ACC112 (cell line): ENCODE results near the gene MAP3K9.
"Not testable (repeated sequence)": the region's sequence is repeated elsewhere in the genome, so short reads cannot be mapped to it uniquely, and the experiment has no call there.

Source experiments
- H2AFZ ChIP-seq: fragments of 200-600 bp; sonication (generic); one replicate; pipeline ENCODE4 v1.6.0; 2017; ENCODE audit warnings: antibody characterized with exemption, low read length; ENCODE audit not compliant: unreplicated experiment
- H3K27ac ChIP-seq: fragments of 200-600 bp; sonication (generic); 2 replicates; pipeline ENCODE4 v1.5.1; 2014; ENCODE audit warnings: low read depth, mild to moderate bottlenecking, antibody characterized with exemption, low read length, moderate library complexity
- H3K27me3 ChIP-seq: fragments of 200-600 bp; sonication (generic); 2 replicates; pipeline ENCODE4 v1.6.1; 2014; ENCODE audit warnings: mild to moderate bottlenecking, antibody characterized with exemption, low read length, moderate library complexity, mixed read lengths; ENCODE audit not compliant: insufficient read depth
- H3K36me3 ChIP-seq: fragments of 200-600 bp; sonication (generic); 2 replicates; pipeline ENCODE4 v1.6.1; 2016; ENCODE audit warnings: mild to moderate bottlenecking, antibody characterized with exemption, low read length, moderate library complexity, mixed read lengths; ENCODE audit not compliant: insufficient read depth
- H3K4me1 ChIP-seq: fragments of 200-600 bp; sonication (generic); one replicate; pipeline ENCODE4 v1.6.1; 2016; ENCODE audit warnings: low read length, mixed read lengths; ENCODE audit not compliant: insufficient read depth, unreplicated experiment, control insufficient read depth
- H3K4me3 ChIP-seq: fragments of 200-600 bp; sonication (generic); 2 replicates; pipeline ENCODE4 v1.5.1; 2014; ENCODE audit warnings: mild to moderate bottlenecking, low read depth, low read length
- H3K79me2 ChIP-seq: fragments of 200-600 bp; sonication (generic); one replicate; pipeline ENCODE4 v1.6.0; 2016; ENCODE audit warnings: low read length; ENCODE audit not compliant: control insufficient read depth, unreplicated experiment, insufficient read depth

Gene MAP3K9

GRCh38 chr14:70809225-70810219 is at the start of gene MAP3K9:
Gene MAP3K9 (minus strand): TSS chr14:70809513. CDS start chr14:70809171, 342 bp downstream.
- peak within 1 kb of the TSS; percentile 70 for H3K4me3 ChIP-seq
- H3K27ac ChIP-seq, result no peak within 1 kb of the TSS
- no peaks in the 10 kb centered on the region for H3K36me3 ChIP-seq
- H3K4me1 ChIP-seq, result no peaks in the 10 kb centered on the region
- peak within 1 kb of the TSS; percentile 74 for H2AFZ ChIP-seq
- peaks cover 91% of the 10 kb centered on the region for H3K27me3 ChIP-seq
- no peaks in the 10 kb centered on the region for H3K79me2 ChIP-seq

- Histone ChIP-seq H3K27me3 (no peaks in the 10 kb centered on the region), H3K4me1 (peaks cover 7% of the 10 kb centered on the region), H3K36me3 (no peaks in the 10 kb centered on the region), H2AFZ (no peak overlapping the region), H3K27ac (no peak overlapping the region), H3K79me2 (no peaks in the 10 kb centered on the region), H3K4me3 (no peak overlapping the region)
Observed at GRCh38 chr14:70858641-70859040, 49.3 kb upstream of the MAP3K9 start.

GRCh38 chr14:70857496-70857890 is 48.2 kb upstream of the MAP3K9 start:
- peaks cover 7% of the 10 kb centered on the region for H3K4me1 ChIP-seq
- H3K4me3 ChIP-seq, result no peak overlapping the region
- no peaks in the 10 kb centered on the region for H3K36me3 ChIP-seq
- no peaks in the 10 kb centered on the region for H3K27me3 ChIP-seq
- H3K27ac ChIP-seq, result 0 out of 2 replicates have a peak overlapping the region, but pooled peaks have one; percentile 1
- H3K79me2 ChIP-seq, result no peaks in the 10 kb centered on the region
- H2AFZ ChIP-seq, result peak overlapping the region; percentile 10

DNA sequence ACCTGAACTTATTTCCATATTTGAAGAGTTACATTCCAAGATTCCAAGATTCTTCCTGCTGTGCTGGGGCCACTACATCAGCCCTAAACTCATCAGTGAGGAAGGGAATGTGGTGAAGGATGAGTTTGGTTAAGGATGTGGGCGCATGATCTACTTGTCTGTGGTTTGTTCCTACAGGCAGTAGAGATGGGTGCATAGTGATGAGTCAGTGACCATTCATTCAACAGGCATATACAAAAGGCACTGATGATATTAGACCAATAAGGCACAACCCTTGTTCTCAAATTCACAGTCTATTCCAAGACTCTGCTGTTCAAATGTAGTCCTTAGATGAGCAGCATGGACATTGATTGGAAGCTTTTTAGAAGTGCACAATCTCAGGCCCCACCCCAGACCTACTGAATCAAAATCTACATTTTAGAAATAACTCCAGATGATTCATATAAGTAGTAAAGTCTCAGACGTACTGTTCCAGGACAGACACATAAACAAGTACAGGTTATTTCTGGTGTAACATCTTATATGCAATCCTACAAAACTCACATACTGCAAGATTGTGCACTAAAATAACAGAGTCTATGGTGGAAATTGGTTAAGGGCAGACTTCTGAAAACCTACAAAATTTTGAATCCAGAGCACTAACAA is 47.7 kb upstream of the MAP3K9 start:
- Histone ChIP-seq H3K36me3 (no peaks in the 10 kb centered on the region), H3K79me2 (no peaks in the 10 kb centered on the region), H3K27ac (peak overlapping the region; percentile 1; the same call in 1 of the 2 replicates), H3K4me3 (no peak overlapping the region), H2AFZ (peak overlapping the region; percentile 10), H3K4me1 (peaks cover 7% of the 10 kb centered on the region), H3K27me3 (no peaks in the 10 kb centered on the region)

DNA sequence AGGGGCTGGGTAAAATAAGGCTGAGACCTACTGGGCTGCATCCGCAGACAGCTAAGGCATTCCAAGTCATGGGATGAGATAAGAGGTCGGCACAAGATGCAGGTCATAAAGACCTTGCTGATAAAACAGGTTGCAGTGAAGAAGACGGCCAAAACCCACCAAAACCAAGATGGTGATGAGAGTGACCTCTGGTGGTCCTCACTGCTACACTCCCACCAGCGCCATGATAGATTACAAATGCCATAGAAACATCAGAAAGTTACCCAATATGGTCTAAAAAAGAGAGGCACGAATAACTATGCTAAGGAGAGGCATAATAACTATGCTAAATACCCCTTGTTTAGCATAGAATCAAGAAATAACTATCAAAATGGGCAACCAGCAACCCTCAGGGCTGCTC is 46.2 kb upstream of the MAP3K9 start:
- Histone ChIP-seq H3K79me2 (no peaks in the 10 kb centered on the region), H3K27ac (no peak overlapping the region), H2AFZ (no peak overlapping the region), H3K4me3 (no peak overlapping the region), H3K36me3 (no peaks in the 10 kb centered on the region), H3K27me3 (no peaks in the 10 kb centered on the region), H3K4me1 (peaks cover 7% of the 10 kb centered on the region)

DNA sequence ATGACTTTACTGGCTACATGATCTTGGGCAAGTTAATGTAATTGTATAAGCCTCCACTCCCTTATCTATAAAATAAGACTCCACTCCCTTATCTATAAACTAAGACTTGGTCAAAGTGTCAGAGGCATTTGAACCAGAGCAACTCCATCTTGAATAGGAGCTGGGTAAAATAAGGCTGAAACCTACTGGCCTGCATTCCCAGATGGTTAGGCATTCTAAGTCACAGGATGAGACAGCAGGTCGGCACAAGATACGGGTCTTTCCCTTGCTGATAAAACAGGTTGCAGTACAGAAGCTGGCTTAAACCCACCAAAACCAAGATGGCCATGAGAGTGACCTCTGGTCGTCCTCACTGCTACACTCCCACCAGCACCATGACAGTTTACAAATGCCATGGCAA is 44.3 kb upstream of the MAP3K9 start:
- not testable (repeated sequence) for H3K4me3 ChIP-seq, H3K27me3 ChIP-seq, H3K27ac ChIP-seq, H3K79me2 ChIP-seq, H2AFZ ChIP-seq, H3K36me3 ChIP-seq, H3K4me1 ChIP-seq

GRCh38 chr14:70847406-70848090 is 38.2 kb upstream of the MAP3K9 start:
- Histone ChIP-seq H3K27ac (no peak overlapping the region), H3K79me2 (no peaks in the 10 kb centered on the region), H2AFZ (no peak overlapping the region), H3K36me3 (no peaks in the 10 kb centered on the region), H3K27me3 (no peaks in the 10 kb centered on the region), H3K4me1 (no peaks in the 10 kb centered on the region), H3K4me3 (no peak overlapping the region)

- H3K27ac ChIP-seq, result no peak overlapping the region
- H3K36me3 ChIP-seq, result no peaks in the 10 kb centered on the region
- no peaks in the 10 kb centered on the region for H3K27me3 ChIP-seq
- no peak overlapping the region for H2AFZ ChIP-seq
- no peak overlapping the region for H3K4me3 ChIP-seq
- no peaks in the 10 kb centered on the region for H3K79me2 ChIP-seq
- no peaks in the 10 kb centered on the region for H3K4me1 ChIP-seq
Observed at GRCh38 chr14:70845601-70846000, 36.3 kb upstream of the MAP3K9 start.

- Histone ChIP-seq H3K27me3 (no peaks in the 10 kb centered on the region), H3K79me2 (no peaks in the 10 kb centered on the region), H3K27ac (no peak overlapping the region), H2AFZ (no peak overlapping the region), H3K4me1 (no peaks in the 10 kb centered on the region), H3K36me3 (no peaks in the 10 kb centered on the region), H3K4me3 (no peak overlapping the region)
Observed at GRCh38 chr14:70842851-70843462, 33.6 kb upstream of the MAP3K9 start.

- H3K4me1 ChIP-seq, result peaks cover under 1% of the 10 kb centered on the region
- H3K4me3 ChIP-seq, result no peak overlapping the region
- no peak overlapping the region for H2AFZ ChIP-seq
- no peaks in the 10 kb centered on the region for H3K27me3 ChIP-seq
- H3K27ac ChIP-seq, result no peak overlapping the region
- H3K36me3 ChIP-seq, result no peaks in the 10 kb centered on the region
- no peaks in the 10 kb centered on the region for H3K79me2 ChIP-seq
Observed at GRCh38 chr14:70838076-70838475, 28.8 kb upstream of the MAP3K9 start.
